IMR-90 (cell line): ENCODE results near the gene TGFB1.

ENCODE experiments used
- CEBPB ChIP-seq: IDR thresholded peaks from 2 replicates; pipeline ENCODE4 v1.6.1; 2012; ENCODE audit warnings: low read depth, low read length, improper control_type of control experiment
- CHD1 ChIP-seq: IDR thresholded peaks from 2 replicates; pipeline ENCODE4 v1.6.1; 2012; ENCODE audit warnings: low read depth, low read length, improper control_type of control experiment
- CTCF ChIP-seq: conservative IDR thresholded peaks from 2 replicates; pipeline ENCODE4 v1.5.1; 2012; ENCODE audit warnings: mild to moderate bottlenecking, low read depth, low read length, improper control_type of control experiment
- MAFK ChIP-seq: IDR thresholded peaks from 2 replicates; pipeline ENCODE4 v1.6.1; 2012; ENCODE audit warnings: low read depth, low read length, improper control_type of control experiment
- RCOR1 ChIP-seq: IDR thresholded peaks from 2 replicates; pipeline ENCODE4 v1.6.1; 2012; ENCODE audit warnings: mild to moderate bottlenecking, low read length, improper control_type of control experiment; ENCODE audit not compliant: insufficient replicate concordance
- TF ChIP-seq, protein P1 (sequence below): fragments of 150-350 bp; IDR thresholded peaks from 2 replicates; pipeline ENCODE4 v1.6.1; 2017; ENCODE audit warnings: mild to moderate bottlenecking, antibody characterized with exemption, low read length, low read depth

- no peak for TF ChIP-seq CTCF
- TF ChIP-seq RCOR1, result no peak
- TF ChIP-seq, protein P1, sequence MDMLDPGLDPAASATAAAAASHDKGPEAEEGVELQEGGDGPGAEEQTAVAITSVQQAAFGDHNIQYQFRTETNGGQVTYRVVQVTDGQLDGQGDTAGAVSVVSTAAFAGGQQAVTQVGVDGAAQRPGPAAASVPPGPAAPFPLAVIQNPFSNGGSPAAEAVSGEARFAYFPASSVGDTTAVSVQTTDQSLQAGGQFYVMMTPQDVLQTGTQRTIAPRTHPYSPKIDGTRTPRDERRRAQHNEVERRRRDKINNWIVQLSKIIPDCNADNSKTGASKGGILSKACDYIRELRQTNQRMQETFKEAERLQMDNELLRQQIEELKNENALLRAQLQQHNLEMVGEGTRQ, result no peak
- TF ChIP-seq CEBPB, result no peak
- TF ChIP-seq MAFK, result no peak
- no peak for TF ChIP-seq CHD1
These were observed 64.8 kb downstream of the TGFB1 start for GRCh38 chr19:41288673-41289530.
